Measurements from ENCODE around the gene PCLO. TPM values are rescaled to one million over a fixed set of nuclear protein-coding genes. Genes with fewer than 3 reads are reported as not detected.

PCLO gene
- total RNA-seq, 4 donors from 2014 or later: 11.8 to 40.4 (median 26.1) TPM

DNA sequence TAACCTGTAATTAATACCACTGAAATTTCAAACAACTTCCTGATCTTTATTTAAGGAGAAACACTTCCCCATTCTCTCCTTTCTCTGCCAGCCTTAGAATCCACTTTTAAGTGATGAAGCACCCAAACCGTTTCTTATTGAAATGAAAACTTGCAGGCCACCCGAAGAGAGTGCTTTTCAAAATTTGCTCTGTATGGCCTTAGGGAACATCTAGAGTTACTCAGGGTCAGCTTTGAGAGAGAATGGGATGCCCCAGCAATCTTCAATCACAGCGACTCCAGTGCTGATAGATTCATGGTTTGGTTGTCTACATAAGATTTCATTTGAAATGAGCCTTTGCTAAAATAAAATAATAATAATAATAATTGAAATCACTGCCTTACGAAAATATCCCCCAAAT is 323.1 kb downstream of the PCLO start:
- Histone ChIP-seq H3K27me3 (no peaks in the 10 kb centered on the region), H3K36me3 (no peaks in the 10 kb centered on the region), H3K4me1 (no peaks in the 10 kb centered on the region), H3K27ac (no peak overlapping the region), H3K4me3 (replicated peaks in 1 of 3) (no peak overlapping the region), H3K9me3 (no peaks in the 10 kb centered on the region)
- no peak for DNase-seq
- TF ChIP-seq, protein P1, sequence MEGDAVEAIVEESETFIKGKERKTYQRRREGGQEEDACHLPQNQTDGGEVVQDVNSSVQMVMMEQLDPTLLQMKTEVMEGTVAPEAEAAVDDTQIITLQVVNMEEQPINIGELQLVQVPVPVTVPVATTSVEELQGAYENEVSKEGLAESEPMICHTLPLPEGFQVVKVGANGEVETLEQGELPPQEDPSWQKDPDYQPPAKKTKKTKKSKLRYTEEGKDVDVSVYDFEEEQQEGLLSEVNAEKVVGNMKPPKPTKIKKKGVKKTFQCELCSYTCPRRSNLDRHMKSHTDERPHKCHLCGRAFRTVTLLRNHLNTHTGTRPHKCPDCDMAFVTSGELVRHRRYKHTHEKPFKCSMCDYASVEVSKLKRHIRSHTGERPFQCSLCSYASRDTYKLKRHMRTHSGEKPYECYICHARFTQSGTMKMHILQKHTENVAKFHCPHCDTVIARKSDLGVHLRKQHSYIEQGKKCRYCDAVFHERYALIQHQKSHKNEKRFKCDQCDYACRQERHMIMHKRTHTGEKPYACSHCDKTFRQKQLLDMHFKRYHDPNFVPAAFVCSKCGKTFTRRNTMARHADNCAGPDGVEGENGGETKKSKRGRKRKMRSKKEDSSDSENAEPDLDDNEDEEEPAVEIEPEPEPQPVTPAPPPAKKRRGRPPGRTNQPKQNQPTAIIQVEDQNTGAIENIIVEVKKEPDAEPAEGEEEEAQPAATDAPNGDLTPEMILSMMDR (IDR thresholded peaks at IDR 0.05): no peak
- TF ChIP-seq POLR2A (IDR thresholded peaks at IDR 0.05): no peak
- intact Hi-C loops (cut with DNase I): no loop called here
- 65 to 69% methylated on average over 4 of the region's 4 CpGs for WGBS, 2 donors

DNA sequence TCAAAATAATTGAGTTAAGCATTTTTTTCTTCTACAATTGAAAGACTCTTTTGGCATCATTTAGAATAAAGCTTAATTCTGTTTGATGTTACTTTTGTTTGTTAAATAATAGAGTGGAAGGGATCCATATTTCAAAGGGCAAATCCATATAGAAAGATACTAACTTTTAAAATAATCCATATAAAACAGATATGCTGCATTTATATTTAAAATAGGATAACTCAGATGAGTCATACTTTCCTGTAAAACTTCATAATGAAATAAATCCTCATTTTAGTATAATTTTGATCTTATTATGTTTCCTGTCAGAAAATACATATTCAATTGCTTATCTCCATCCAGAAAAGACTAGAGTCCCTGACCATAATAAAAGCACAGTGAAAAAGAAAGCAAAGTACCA is 323.6 kb downstream of the PCLO start:
- H3K9me3 ChIP-seq: no peaks in the 10 kb centered on the region
- TF ChIP-seq, protein P1 (IDR thresholded peaks at IDR 0.05): no peak
- TF ChIP-seq POLR2A (IDR thresholded peaks at IDR 0.05): no peak
- H3K4me1 ChIP-seq: no peaks in the 10 kb centered on the region
- intact Hi-C loops (cut with DNase I): no loop called here
- H3K36me3 ChIP-seq: no peaks in the 10 kb centered on the region
- H3K27me3 ChIP-seq: no peaks in the 10 kb centered on the region
- H3K4me3 ChIP-seq (replicated peaks in 1 of 3): no peak overlapping the region
- H3K27ac ChIP-seq: no peak overlapping the region
- no peak for DNase-seq

DNA sequence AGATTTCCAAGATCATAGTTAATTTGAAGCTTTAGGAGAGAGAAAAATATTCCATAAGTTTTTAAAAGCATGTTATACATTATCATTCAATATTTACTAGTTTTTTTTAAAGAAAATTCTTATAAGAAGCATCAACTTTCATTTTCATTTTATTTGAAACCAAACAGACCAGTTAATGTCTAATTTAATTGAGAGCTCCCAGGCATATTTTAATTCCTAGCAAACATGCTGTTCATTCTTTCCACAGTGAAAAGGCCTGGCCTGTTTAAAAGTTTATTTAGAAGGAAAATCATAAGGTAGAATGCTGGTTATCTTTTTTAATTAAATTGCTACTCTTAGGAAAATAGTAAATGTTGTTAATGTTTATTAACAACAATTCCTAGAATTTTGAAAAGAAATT is 324.4 kb downstream of the PCLO start:
- TF ChIP-seq, protein P1 (IDR thresholded peaks at IDR 0.05): no peak
- TF ChIP-seq POLR2A (IDR thresholded peaks at IDR 0.05): no peak
- intact Hi-C loops (cut with DNase I): no loop called here
- Histone ChIP-seq H3K36me3 (no peaks in the 10 kb centered on the region), H3K27me3 (no peaks in the 10 kb centered on the region), H3K9me3 (no peaks in the 10 kb centered on the region), H3K4me3 (replicated peaks in 1 of 3) (no peak overlapping the region), H3K27ac (no peak overlapping the region), H3K4me1 (no peaks in the 10 kb centered on the region)
- no peak for DNase-seq

DNA sequence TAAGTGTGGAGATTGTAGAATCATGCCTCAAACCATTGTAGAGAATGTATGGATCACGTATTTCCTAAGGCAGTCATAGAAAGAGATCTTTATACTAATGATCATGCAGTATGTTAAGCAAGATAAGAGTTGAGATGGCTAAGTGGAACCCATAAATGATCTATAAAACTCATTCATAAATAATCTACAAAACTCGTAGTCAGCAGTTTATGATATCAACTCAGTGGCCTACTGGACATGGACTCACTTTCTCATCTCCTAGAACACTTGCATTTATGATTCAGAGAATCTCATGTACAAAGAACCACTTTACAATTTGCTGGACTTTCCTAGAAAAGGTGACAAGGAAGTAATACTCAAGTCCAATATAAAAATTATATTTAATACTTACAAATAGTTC is 339.6 kb downstream of the PCLO start:
- TF ChIP-seq, protein P1 (IDR thresholded peaks at IDR 0.05): no peak
- no peaks in the 10 kb centered on the region for H3K9me3 ChIP-seq
- WGBS, 2 donors: 86 to 88% methylated on average over 2 of the region's 2 CpGs
- intact Hi-C loops (cut with DNase I): no loop called here
- no peak overlapping the region for H3K27ac ChIP-seq
- DNase-seq: no peak
- H3K27me3 ChIP-seq: no peaks in the 10 kb centered on the region
- no peaks in the 10 kb centered on the region for H3K36me3 ChIP-seq
- no peaks in the 10 kb centered on the region for H3K4me1 ChIP-seq
- H3K4me3 ChIP-seq (replicated peaks in 1 of 3): no peak overlapping the region

- H3K27me3 ChIP-seq: no peaks in the 10 kb centered on the region
- no peak for TF ChIP-seq POLR2A (IDR thresholded peaks at IDR 0.05)
- TF ChIP-seq, protein P1 (IDR thresholded peaks at IDR 0.05): no peak
- H3K4me1 ChIP-seq: no peaks in the 10 kb centered on the region
- no peak overlapping the region for H3K4me3 ChIP-seq (replicated peaks in 1 of 3)
- no peaks in the 10 kb centered on the region for H3K9me3 ChIP-seq
- intact Hi-C loops (cut with DNase I): no loop called here
- DNase-seq: no peak
- H3K36me3 ChIP-seq: no peaks in the 10 kb centered on the region
- 94 to 100% methylated on average over 1 of the region's 1 CpG for WGBS, 2 donors
- H3K27ac ChIP-seq: no peak overlapping the region
These were observed 341.6 kb downstream of the PCLO start for GRCh38 chr7:82821037-82821436.
